Measurements from ENCODE around the gene BRD8.

BRD8 gene

DNA sequence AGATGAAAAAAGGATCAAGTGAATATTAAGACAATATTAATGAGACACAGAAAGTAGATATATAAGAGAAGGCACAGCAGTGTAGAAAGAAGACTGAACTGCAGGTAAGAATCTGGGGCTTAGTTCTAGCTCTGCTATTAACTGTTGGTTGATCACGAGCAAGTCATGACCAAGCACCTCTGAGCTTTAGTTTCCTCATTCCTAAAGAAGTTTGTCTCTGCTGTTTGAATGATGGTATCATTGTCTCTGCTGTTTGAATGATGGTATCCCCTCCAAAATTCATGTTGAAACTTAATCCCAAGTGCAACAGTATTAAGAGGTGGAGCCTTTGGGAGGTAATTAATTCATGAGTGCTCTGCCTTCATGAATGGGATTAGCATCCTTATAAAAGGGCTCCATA, 36.7 kb downstream of the BRD8 start:
- Histone ChIP-seq H3K27me3 (ENCODE audit: control insufficient read depth in 1 of 2, insufficient read depth in 1 of 2, low read length in 2 of 2) (no peaks in the 10 kb centered on the region), H3K18ac (ENCODE audit: low read depth in 1 of 2, low read length in 2 of 2) (no peak overlapping the region), H2BK120ac (ENCODE audit: low read depth, low read length) (no peak overlapping the region), H2BK15ac (ENCODE audit: low read depth, poor library complexity, severe bottlenecking) (no peak overlapping the region), H4K8ac (ENCODE audit: low read length) (no peak overlapping the region), H2BK12ac (ENCODE audit: low read length in 2 of 2) (no peak overlapping the region), H3K4ac (ENCODE audit: low read depth in 1 of 2, low read length in 2 of 2) (no peak overlapping the region), H2BK5ac (ENCODE audit: low read depth, low read length, poor library complexity, severe bottlenecking) (no peak overlapping the region), H2AFZ (ENCODE audit: low read depth, low read length) (no peak overlapping the region), H3K23ac (ENCODE audit: low read length in 2 of 2) (no peak overlapping the region), H3K4me1 (ENCODE audit: control insufficient read depth, insufficient read depth, low read depth, low read length) (no peaks in the 10 kb centered on the region), H3K36me3 (ENCODE audit: control insufficient read depth in 1 of 2, insufficient read depth in 2 of 2, low read depth in 1 of 2, low read length in 2 of 2) (no peaks in the 10 kb centered on the region), H3K9ac (ENCODE audit: low read length) (no peak overlapping the region), H3K4me2 (ENCODE audit: low read length, poor library complexity, severe bottlenecking) (no peak overlapping the region), H3K79me1 (replicated peaks; ENCODE audit: low read length, poor library complexity, severe bottlenecking) (no peaks in the 10 kb centered on the region), H3K9me3 (ENCODE audit: control insufficient read depth, low read length) (no peaks in the 10 kb centered on the region), H3K4me3 (ENCODE audit: insufficient read depth in 1 of 2, low read depth in 1 of 2, low read length in 2 of 2) (no peak overlapping the region), H3K14ac (ENCODE audit: low read length in 2 of 2) (no peak overlapping the region), H2AK5ac (ENCODE audit: low read length, severe bottlenecking) (no peak overlapping the region), H4K91ac (ENCODE audit: low read length) (no peak overlapping the region), H3K27ac (ENCODE audit: low read length, poor library complexity, severe bottlenecking) (no peak overlapping the region)
- WGBS: 58% methylated on average over 1 of the region's 1 CpG
- DNase-seq: no peak

DNA sequence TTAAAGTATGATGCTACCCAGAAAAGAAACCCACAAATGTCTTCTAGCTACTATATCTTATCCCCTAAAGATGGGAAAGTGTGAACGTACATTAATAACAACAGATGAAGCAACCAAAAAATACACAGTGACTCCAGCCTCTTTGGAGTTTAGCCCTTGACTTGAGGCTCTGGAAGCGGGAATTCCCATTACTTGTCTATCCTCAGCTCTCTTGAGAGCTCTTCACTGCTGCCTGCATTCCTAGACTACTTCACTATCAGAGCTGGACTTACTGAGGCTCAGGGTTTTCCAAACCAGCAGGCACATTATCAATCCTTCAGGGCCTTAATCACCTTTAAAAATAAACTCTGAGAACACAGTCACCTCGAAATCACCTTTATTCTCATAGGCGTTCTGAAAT, 38.2 kb downstream of the BRD8 start:
- H3K27me3 ChIP-seq (ENCODE audit: control insufficient read depth in 1 of 2, insufficient read depth in 1 of 2, low read length in 2 of 2): no peaks in the 10 kb centered on the region
- H3K9ac ChIP-seq (ENCODE audit: low read length): no peak overlapping the region
- H3K4ac ChIP-seq (ENCODE audit: low read depth in 1 of 2, low read length in 2 of 2): no peak overlapping the region
- H3K18ac ChIP-seq (ENCODE audit: low read depth in 1 of 2, low read length in 2 of 2): no peak overlapping the region
- no peak for DNase-seq
- H3K4me1 ChIP-seq (ENCODE audit: control insufficient read depth, insufficient read depth, low read depth, low read length): no peaks in the 10 kb centered on the region
- no peak overlapping the region for H2AK5ac ChIP-seq (ENCODE audit: low read length, severe bottlenecking)
- no peak overlapping the region for H2AFZ ChIP-seq (ENCODE audit: low read depth, low read length)
- H2BK120ac ChIP-seq (ENCODE audit: low read depth, low read length): no peak overlapping the region
- H4K8ac ChIP-seq (ENCODE audit: low read length): no peak overlapping the region
- no peaks in the 10 kb centered on the region for H3K79me1 ChIP-seq (replicated peaks; ENCODE audit: low read length, poor library complexity, severe bottlenecking)
- no peak overlapping the region for H4K91ac ChIP-seq (ENCODE audit: low read length)
- H2BK15ac ChIP-seq (ENCODE audit: low read depth, poor library complexity, severe bottlenecking): no peak overlapping the region
- H2BK5ac ChIP-seq (ENCODE audit: low read depth, low read length, poor library complexity, severe bottlenecking): no peak overlapping the region
- H3K9me3 ChIP-seq (ENCODE audit: control insufficient read depth, low read length): no peaks in the 10 kb centered on the region
- H2BK12ac ChIP-seq (ENCODE audit: low read length in 2 of 2): no peak overlapping the region
- 80% methylated on average over 4 of the region's 4 CpGs for WGBS
- H3K36me3 ChIP-seq (ENCODE audit: control insufficient read depth in 1 of 2, insufficient read depth in 2 of 2, low read depth in 1 of 2, low read length in 2 of 2): no peaks in the 10 kb centered on the region
- H3K4me3 ChIP-seq (ENCODE audit: insufficient read depth in 1 of 2, low read depth in 1 of 2, low read length in 2 of 2): no peak overlapping the region
- H3K14ac ChIP-seq (ENCODE audit: low read length in 2 of 2): no peak overlapping the region
- H3K23ac ChIP-seq (ENCODE audit: low read length in 2 of 2): no peak overlapping the region
- no peak overlapping the region for H3K4me2 ChIP-seq (ENCODE audit: low read length, poor library complexity, severe bottlenecking)
- no peak overlapping the region for H3K27ac ChIP-seq (ENCODE audit: low read length, poor library complexity, severe bottlenecking)

DNA sequence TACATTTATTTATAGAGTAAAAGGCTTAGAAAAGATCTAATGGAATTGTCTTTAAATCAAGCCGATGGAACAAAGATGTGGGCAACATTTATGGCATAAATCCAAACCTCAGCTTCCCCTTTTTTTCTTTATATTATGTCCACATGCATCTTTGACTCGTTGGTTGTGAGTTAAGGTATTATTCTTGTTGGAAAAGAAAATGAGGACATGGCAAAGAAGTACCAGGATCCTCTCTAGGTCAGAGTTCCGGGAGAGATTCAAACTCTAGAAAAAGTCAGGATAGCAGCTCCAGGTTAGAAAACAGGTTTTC, 38.7 kb downstream of the BRD8 start:
- Histone ChIP-seq H4K8ac (ENCODE audit: low read length) (no peak overlapping the region), H3K4ac (ENCODE audit: low read depth in 1 of 2, low read length in 2 of 2) (no peak overlapping the region), H3K36me3 (ENCODE audit: control insufficient read depth in 1 of 2, insufficient read depth in 2 of 2, low read depth in 1 of 2, low read length in 2 of 2) (no peaks in the 10 kb centered on the region), H2BK5ac (ENCODE audit: low read depth, low read length, poor library complexity, severe bottlenecking) (no peak overlapping the region), H3K4me3 (ENCODE audit: insufficient read depth in 1 of 2, low read depth in 1 of 2, low read length in 2 of 2) (no peak overlapping the region), H4K91ac (ENCODE audit: low read length) (no peak overlapping the region), H2BK15ac (ENCODE audit: low read depth, poor library complexity, severe bottlenecking) (no peak overlapping the region), H3K14ac (ENCODE audit: low read length in 2 of 2) (no peak overlapping the region), H2BK12ac (ENCODE audit: low read length in 2 of 2) (no peak overlapping the region), H3K18ac (ENCODE audit: low read depth in 1 of 2, low read length in 2 of 2) (no peak overlapping the region), H3K79me1 (replicated peaks; ENCODE audit: low read length, poor library complexity, severe bottlenecking) (no peaks in the 10 kb centered on the region), H3K9me3 (ENCODE audit: control insufficient read depth, low read length) (no peaks in the 10 kb centered on the region), H3K4me1 (ENCODE audit: control insufficient read depth, insufficient read depth, low read depth, low read length) (no peaks in the 10 kb centered on the region), H3K23ac (ENCODE audit: low read length in 2 of 2) (no peak overlapping the region), H2BK120ac (ENCODE audit: low read depth, low read length) (no peak overlapping the region), H3K4me2 (ENCODE audit: low read length, poor library complexity, severe bottlenecking) (no peak overlapping the region), H3K9ac (ENCODE audit: low read length) (peak overlapping the region; percentile 82), H3K27ac (ENCODE audit: low read length, poor library complexity, severe bottlenecking) (no peak overlapping the region), H2AK5ac (ENCODE audit: low read length, severe bottlenecking) (no peak overlapping the region), H3K27me3 (ENCODE audit: control insufficient read depth in 1 of 2, insufficient read depth in 1 of 2, low read length in 2 of 2) (no peaks in the 10 kb centered on the region), H2AFZ (ENCODE audit: low read depth, low read length) (no peak overlapping the region)
- WGBS: 52% methylated on average over 2 of the region's 3 CpGs
- DNase-seq: no peak

DNA sequence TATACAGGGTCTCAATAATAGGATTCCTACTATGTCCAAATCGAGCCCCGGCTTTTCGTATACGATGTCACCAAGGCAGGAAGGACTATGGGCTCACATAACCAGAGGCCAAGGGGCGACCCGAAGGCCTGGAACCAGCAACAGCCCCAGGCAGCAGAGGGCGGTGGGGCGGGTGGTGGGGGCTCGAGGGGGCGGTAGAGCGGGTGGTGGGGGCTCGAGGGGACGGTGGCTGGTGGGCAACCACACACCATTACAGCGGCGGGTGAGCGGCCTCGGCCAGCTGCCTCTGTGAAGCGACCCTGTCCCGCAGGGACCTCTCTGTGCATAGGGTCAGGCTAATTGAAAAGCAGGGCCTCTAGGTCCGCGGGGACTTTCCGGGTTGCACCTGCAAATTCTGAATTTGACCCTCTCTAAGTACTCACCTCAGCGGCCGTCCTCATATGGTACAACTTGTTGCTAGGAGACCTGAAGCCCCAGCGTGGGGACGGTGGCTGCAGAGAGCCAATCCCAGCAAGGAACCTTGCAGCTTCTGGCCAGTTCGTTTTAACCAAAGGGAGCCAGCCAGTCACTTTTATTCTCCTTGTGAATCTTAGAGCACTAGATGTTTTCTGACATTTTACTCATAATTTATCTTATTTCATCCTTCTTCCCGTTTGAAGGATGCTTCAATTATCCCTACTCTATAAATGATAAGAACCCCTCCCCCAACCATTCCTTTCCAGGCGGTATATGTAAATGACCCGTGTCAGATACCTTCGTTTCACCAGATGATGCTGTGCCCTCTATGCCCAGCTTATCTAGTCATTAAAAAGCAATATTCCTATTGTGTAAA, 39.3 kb downstream of the BRD8 start, which contains the start of gene NME5:
Gene NME5 (minus strand): TSS at position 480 of the 832 bp plus-strand sequence. CDS start 648 bp downstream, outside the sequence.
- Histone ChIP-seq H2BK120ac (ENCODE audit: low read depth, low read length) (no peak within 1 kb of the TSS), H2BK12ac (ENCODE audit: low read length in 2 of 2) (no peak within 1 kb of the TSS), H3K4ac (ENCODE audit: low read depth in 1 of 2, low read length in 2 of 2) (no peak within 1 kb of the TSS)

More for the DNA sequence above, 39.3 kb downstream of the BRD8 start, which contains the start of gene NME5:
- no peaks in the 10 kb centered on the region for H3K4me1 ChIP-seq (ENCODE audit: control insufficient read depth, insufficient read depth, low read depth, low read length)
- peak within 1 kb of the TSS; percentile 62 for H3K4me2 ChIP-seq (ENCODE audit: low read length, poor library complexity, severe bottlenecking)
- H2BK5ac ChIP-seq (ENCODE audit: low read depth, low read length, poor library complexity, severe bottlenecking): no peak within 1 kb of the TSS
- peak within 1 kb of the TSS; percentile 84 for H2AFZ ChIP-seq (ENCODE audit: low read depth, low read length)
- WGBS: 12% methylated on average over 31 of the region's 31 CpGs
- peak within 1 kb of the TSS; percentile 69 for H4K8ac ChIP-seq (ENCODE audit: low read length)
- H3K9ac ChIP-seq (ENCODE audit: low read length): peak within 1 kb of the TSS; percentile 82
- no peaks in the 10 kb centered on the region for H3K27me3 ChIP-seq (ENCODE audit: control insufficient read depth in 1 of 2, insufficient read depth in 1 of 2, low read length in 2 of 2)
- H3K27ac ChIP-seq (ENCODE audit: low read length, poor library complexity, severe bottlenecking): no peak within 1 kb of the TSS
- no peak within 1 kb of the TSS for H2AK5ac ChIP-seq (ENCODE audit: low read length, severe bottlenecking)
- DNase-seq: peak; percentile 63
- no peak within 1 kb of the TSS for H2BK15ac ChIP-seq (ENCODE audit: low read depth, poor library complexity, severe bottlenecking)
- H3K36me3 ChIP-seq (ENCODE audit: control insufficient read depth in 1 of 2, insufficient read depth in 2 of 2, low read depth in 1 of 2, low read length in 2 of 2): no peaks in the 10 kb centered on the region
- H4K91ac ChIP-seq (ENCODE audit: low read length): no peak within 1 kb of the TSS
- H3K23ac ChIP-seq (ENCODE audit: low read length in 2 of 2): no peak within 1 kb of the TSS
- H3K9me3 ChIP-seq (ENCODE audit: control insufficient read depth, low read length): no peaks in the 10 kb centered on the region
- H3K14ac ChIP-seq (ENCODE audit: low read length in 2 of 2): no peak within 1 kb of the TSS
- no peaks in the 10 kb centered on the region for H3K79me1 ChIP-seq (replicated peaks; ENCODE audit: low read length, poor library complexity, severe bottlenecking)
- H3K18ac ChIP-seq (ENCODE audit: low read depth in 1 of 2, low read length in 2 of 2): no peak within 1 kb of the TSS
- peak within 1 kb of the TSS; percentile 60 to 81 for H3K4me3 ChIP-seq (ENCODE audit: insufficient read depth in 1 of 2, low read depth in 1 of 2, low read length in 2 of 2)

Measured in mesenchymal stem cell (in vitro differentiated cells and primary cell).